ENCODE results near the gene GLRB. TPM values are rescaled to one million over a fixed set of nuclear protein-coding genes. Genes with fewer than 3 reads are reported as not detected.

Gene GLRB
- total RNA-seq: 1 to 10 TPM in 3 of 4 donors, under 1 TPM in 1; 0.79 to 4.3 (median 3.0) TPM

DNA sequence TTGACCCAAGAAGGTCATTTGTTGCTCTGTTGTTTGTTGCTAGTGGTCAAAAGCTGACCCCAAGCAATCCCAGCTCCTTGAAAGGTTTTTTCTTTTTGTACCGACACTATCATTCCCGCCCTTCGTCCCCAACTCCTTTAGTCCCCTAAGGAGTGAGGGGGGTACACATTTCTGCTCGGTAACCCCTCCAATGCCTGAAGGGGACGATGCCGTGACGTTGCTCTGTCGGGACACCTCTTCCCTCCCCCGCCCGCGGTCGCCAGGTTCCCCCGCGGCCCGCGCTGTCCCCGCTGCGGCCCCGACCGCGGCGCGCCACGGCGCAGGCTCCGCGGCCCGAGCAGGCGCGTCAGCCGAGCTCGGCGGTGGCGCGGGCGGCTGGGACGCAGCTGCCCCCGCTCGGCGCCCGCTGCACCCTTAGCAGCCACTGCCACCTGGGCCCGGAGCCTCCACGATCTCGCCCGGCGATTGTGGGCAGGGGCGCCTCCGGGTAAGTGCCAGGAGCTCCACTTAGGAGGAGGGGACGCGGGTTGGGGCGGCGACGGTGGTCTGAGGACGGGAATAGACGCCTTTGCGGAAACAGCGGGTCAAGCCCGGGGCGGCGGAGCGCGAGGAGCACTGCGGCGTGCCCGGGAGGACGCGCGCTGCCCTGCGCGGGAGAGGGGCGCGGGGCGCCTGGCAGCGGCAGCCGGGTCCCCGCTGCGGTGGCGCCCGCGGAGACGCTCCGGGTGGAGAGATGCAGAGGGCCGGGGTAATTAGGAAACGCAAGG is at the start of gene GLRB:
Gene GLRB (plus strand): TSS at position 340 of the 767 bp plus-strand sequence. CDS start 1,875 bp downstream, outside the sequence.
- DNase-seq (ENCODE audit: low spot score) (no peak), ATAC-seq (ENCODE audit: low FRiP score) (peak; percentile 70)
- TF ChIP-seq, protein P1, sequence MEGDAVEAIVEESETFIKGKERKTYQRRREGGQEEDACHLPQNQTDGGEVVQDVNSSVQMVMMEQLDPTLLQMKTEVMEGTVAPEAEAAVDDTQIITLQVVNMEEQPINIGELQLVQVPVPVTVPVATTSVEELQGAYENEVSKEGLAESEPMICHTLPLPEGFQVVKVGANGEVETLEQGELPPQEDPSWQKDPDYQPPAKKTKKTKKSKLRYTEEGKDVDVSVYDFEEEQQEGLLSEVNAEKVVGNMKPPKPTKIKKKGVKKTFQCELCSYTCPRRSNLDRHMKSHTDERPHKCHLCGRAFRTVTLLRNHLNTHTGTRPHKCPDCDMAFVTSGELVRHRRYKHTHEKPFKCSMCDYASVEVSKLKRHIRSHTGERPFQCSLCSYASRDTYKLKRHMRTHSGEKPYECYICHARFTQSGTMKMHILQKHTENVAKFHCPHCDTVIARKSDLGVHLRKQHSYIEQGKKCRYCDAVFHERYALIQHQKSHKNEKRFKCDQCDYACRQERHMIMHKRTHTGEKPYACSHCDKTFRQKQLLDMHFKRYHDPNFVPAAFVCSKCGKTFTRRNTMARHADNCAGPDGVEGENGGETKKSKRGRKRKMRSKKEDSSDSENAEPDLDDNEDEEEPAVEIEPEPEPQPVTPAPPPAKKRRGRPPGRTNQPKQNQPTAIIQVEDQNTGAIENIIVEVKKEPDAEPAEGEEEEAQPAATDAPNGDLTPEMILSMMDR (IDR thresholded peaks at IDR 0.05): no peak

DNA sequence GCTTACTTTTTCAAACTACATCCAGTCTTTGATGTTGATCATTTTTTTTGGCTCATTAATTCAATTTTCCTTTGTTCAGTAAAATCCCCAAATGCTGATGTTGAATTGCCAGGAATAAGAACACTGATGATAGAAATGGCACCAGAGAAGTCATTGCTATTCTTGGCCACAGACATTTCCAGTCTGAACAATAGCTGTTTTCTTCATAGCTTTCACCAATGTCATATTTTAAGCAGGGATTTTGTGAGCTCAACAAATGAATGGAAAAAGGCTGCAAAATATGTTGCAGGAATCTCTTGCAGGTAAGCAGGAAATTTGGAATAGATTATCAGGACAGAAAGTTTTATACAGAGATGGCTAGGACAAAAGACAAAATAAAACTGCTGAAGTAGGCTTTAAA is 40.5 kb upstream of the GLRB start:
- TF ChIP-seq, protein P1 (IDR thresholded peaks at IDR 0.05): no peak
- DNase-seq (ENCODE audit: low spot score): no peak
- no peak for ATAC-seq (ENCODE audit: low FRiP score)

DNA sequence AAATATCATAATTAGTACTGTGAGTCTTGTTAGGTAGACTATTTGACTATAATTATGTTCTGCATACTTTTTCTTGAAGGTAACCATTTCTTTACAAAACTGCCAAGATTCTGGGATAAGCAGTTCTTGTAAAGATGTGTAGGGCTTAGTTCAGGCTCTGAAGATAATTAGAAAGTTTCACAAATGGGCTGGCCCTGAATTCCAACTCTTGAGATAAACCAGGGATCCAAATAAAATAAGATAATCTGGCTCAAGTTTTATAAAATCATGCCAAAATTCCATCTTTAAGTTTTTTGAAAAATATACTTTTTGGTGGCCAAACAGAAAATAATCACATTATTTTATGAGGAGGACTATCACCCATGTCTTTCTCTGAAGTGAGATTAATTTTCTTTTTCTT is 35.5 kb upstream of the GLRB start:
- no peak for ATAC-seq (ENCODE audit: low FRiP score)
- TF ChIP-seq, protein P1 (IDR thresholded peaks at IDR 0.05): no peak
- DNase-seq (ENCODE audit: low spot score): no peak

DNA sequence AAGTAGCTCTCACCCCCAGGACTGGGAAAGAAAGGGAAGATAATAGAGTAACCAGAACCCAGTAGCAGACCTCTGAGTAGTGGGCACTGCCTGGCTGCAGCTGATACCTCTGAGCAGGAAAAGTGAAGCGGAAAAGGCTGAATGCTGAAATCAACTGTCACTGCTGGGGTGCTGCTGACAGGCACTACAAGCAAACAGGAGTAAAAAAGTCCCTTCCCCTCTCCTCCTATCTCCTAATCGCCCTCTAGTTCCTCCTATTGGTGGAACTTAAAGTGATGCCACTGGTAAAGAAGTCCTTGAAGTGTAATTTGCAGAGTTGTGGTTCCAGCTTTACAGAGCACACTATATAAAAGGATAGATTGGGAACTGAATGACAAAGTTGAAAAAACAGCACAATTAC is 32.8 kb upstream of the GLRB start:
- TF ChIP-seq, protein P1 (IDR thresholded peaks at IDR 0.05): no peak
- ATAC-seq (ENCODE audit: low FRiP score) (no peak), DNase-seq (ENCODE audit: low spot score) (no peak)

DNA sequence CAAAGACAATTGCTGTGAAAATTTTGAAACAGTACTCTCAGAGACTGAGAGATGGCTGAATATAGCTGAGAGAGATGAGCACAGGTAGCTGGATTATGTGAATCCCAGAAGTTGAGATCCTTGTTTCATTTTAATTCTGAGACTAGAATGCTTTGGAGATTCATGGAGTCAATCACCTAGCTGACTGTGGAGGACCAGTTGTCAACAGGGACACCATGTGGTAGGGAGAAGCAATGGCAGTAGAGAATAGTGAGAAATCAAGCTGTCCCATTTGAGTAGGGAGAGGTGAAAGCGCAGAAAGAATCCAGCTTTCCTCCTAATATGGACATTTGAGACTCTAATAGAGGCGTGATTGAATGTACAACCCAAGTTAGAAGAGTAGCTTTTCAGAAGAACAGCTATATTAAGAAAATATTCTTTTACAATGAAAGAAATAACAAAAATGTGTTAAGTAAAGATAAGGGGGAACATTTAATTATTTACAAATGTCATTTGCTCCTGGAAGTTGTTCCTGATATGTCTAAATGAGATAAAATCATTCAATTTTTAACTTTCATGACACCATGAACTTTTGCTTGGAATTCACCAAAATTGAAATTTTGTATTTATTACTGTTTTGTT is 30.3 kb upstream of the GLRB start:
- peak; percentile 75 for ATAC-seq (ENCODE audit: low FRiP score)
- DNase-seq (ENCODE audit: low spot score): no peak
- TF ChIP-seq, protein P1 (IDR thresholded peaks at IDR 0.05): no peak

DNA sequence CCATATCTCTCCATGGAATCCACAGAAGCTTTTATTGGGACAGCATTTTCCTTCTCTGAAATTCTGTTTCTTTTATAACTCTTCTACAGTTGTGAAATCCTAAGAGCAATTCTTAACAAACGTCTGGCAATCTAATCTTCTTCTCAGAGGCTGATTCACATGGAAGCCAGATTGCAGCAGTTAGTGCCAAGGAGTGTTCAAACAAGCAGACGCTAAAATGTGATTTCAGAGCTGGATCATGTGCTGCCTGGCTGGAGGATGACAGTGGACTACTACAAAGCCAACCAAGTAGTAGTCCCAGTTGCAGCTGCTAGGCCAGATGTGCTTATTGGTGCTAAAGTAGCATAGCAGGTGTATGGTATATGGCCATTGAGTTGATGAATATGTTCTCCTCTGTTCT is 27.7 kb upstream of the GLRB start:
- TF ChIP-seq, protein P1 (IDR thresholded peaks at IDR 0.05): no peak
- ATAC-seq (ENCODE audit: low FRiP score): peak; percentile 85
- DNase-seq (ENCODE audit: low spot score): no peak

DNA sequence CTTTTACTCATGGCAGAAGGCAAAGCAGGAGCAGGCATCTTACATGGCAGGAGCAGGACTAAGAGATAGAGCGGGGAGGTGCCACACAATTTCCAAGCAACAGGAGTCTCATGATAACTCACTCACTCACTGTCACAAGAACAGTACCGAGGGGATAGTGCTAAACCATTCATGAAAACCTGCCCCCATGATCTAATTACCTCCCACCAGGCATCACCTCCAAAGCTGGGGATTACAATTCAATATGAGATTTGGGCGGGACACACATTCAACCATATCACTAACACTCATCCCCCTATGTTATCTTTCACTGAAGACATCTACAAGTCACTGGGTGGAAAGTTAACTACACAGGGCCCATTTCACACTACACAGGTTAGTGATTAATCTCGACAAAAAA is 25.4 kb upstream of the GLRB start:
- DNase-seq (ENCODE audit: low spot score): no peak
- ATAC-seq (ENCODE audit: low FRiP score): no peak
- TF ChIP-seq, protein P1 (IDR thresholded peaks at IDR 0.05): no peak
